A549 (cell line): Measurements from ENCODE around the gene MAP3K5.

ENCODE experiments used
- MAX ChIP-seq: IDR thresholded peaks from 2 replicates; pipeline ENCODE4 v1.6.1; 2012
- NFE2L2 ChIP-seq: fragments of 150-350 bp; conservative IDR thresholded peaks from 2 replicates; pipeline ENCODE4 v1.6.1; 2014; ENCODE audit warnings: low read length

- TF ChIP-seq NFE2L2 (no peak), MAX (no peak)
These were observed 96.0 kb downstream of the MAP3K5 start for GRCh38 chr6:136696238-136696637.
